Measurements from ENCODE around the gene COLGALT1. TPM values are rescaled to one million over a fixed set of nuclear protein-coding genes. Genes with fewer than 3 reads are reported as not detected.
"Not testable (repeated sequence)": the region's sequence is repeated elsewhere in the genome, so short reads cannot be mapped to it uniquely, and the experiment has no call there.

The COLGALT1 gene
- total and polyA plus RNA-seq, 5 donors from 2014 or later = 17.1 to 40.6 (median 18.3) TPM

GRCh38 chr19:17585395-17585794 is 29.9 kb downstream of the COLGALT1 start:
- H3K27me3 Mint-ChIP-seq; H3K4me1 Mint-ChIP-seq; H3K4me3 Mint-ChIP-seq; H3K4me1 ChIP-seq (ENCODE audit: control insufficient read depth, insufficient read depth, low read length, poor library complexity, severe bottlenecking); H3K4me3 ChIP-seq (ENCODE audit: low read depth, low read length); H3K27ac Mint-ChIP-seq; ATAC-seq (ENCODE audit: low read depth in 2 of 2); H3K9me3 Mint-ChIP-seq; H3K9me3 ChIP-seq (ENCODE audit: control insufficient read depth in 2 of 2, low read length in 2 of 2); DNase-seq; H3K27me3 ChIP-seq (ENCODE audit: control insufficient read depth, insufficient read depth, low read length); H3K27ac ChIP-seq (ENCODE audit: insufficient read depth, low read length, poor library complexity, severe bottlenecking): not testable (repeated sequence)
- H3K36me3 Mint-ChIP-seq = peaks cover 16% of the 10 kb centered on the region
- peaks cover 25% of the 10 kb centered on the region for H3K36me3 ChIP-seq (ENCODE audit: control insufficient read depth, insufficient read depth, low read length)

- no peaks in the 10 kb centered on the region for H3K9me3 ChIP-seq (ENCODE audit: control insufficient read depth in 2 of 2, low read length in 2 of 2)
- no peak for ATAC-seq (ENCODE audit: low read depth in 2 of 2)
- H3K36me3 ChIP-seq (ENCODE audit: control insufficient read depth, insufficient read depth, low read length) = no peaks in the 10 kb centered on the region
- Mint-ChIP-seq H3K36me3 (no peaks in the 10 kb centered on the region), H3K27ac (no peak overlapping the region), H3K4me3 (no peak overlapping the region), H3K4me1 (peaks cover 0 to 2% (median 0%) of the 10 kb centered on the region in 4 donors), H3K9me3 (no peaks in the 10 kb centered on the region), H3K27me3 (peaks cover 5% of the 10 kb centered on the region)
- no peak overlapping the region for H3K27ac ChIP-seq (ENCODE audit: insufficient read depth, low read length, poor library complexity, severe bottlenecking)
- no peaks in the 10 kb centered on the region for H3K27me3 ChIP-seq (ENCODE audit: control insufficient read depth, insufficient read depth, low read length)
- H3K4me1 ChIP-seq (ENCODE audit: control insufficient read depth, insufficient read depth, low read length, poor library complexity, severe bottlenecking) = no peaks in the 10 kb centered on the region
- H3K4me3 ChIP-seq (ENCODE audit: low read depth, low read length) = no peak overlapping the region
- no peak for DNase-seq
Observed at GRCh38 chr19:17590866-17591265, 35.4 kb downstream of the COLGALT1 start.

GRCh38 chr19:17594296-17594695 is 38.8 kb downstream of the COLGALT1 start:
- not testable (repeated sequence) for DNase-seq; H3K27me3 ChIP-seq (ENCODE audit: control insufficient read depth, insufficient read depth, low read length); H3K4me1 ChIP-seq (ENCODE audit: control insufficient read depth, insufficient read depth, low read length, poor library complexity, severe bottlenecking); H3K36me3 ChIP-seq (ENCODE audit: control insufficient read depth, insufficient read depth, low read length); H3K4me3 Mint-ChIP-seq; ATAC-seq (ENCODE audit: low read depth in 2 of 2); H3K4me1 Mint-ChIP-seq; H3K4me3 ChIP-seq (ENCODE audit: low read depth, low read length); H3K9me3 Mint-ChIP-seq; H3K27ac Mint-ChIP-seq; H3K9me3 ChIP-seq (ENCODE audit: control insufficient read depth in 2 of 2, low read length in 2 of 2); H3K36me3 Mint-ChIP-seq; H3K27ac ChIP-seq (ENCODE audit: insufficient read depth, low read length, poor library complexity, severe bottlenecking)
- H3K27me3 Mint-ChIP-seq = peaks cover 15% of the 10 kb centered on the region

- DNase-seq; H3K4me1 Mint-ChIP-seq; H3K27ac ChIP-seq (ENCODE audit: insufficient read depth, low read length, poor library complexity, severe bottlenecking); H3K9me3 ChIP-seq (ENCODE audit: control insufficient read depth in 2 of 2, low read length in 2 of 2); H3K36me3 Mint-ChIP-seq; H3K4me3 Mint-ChIP-seq; H3K27me3 ChIP-seq (ENCODE audit: control insufficient read depth, insufficient read depth, low read length); H3K27ac Mint-ChIP-seq; H3K4me1 ChIP-seq (ENCODE audit: control insufficient read depth, insufficient read depth, low read length, poor library complexity, severe bottlenecking); ATAC-seq (ENCODE audit: low read depth in 2 of 2); H3K9me3 Mint-ChIP-seq; H3K36me3 ChIP-seq (ENCODE audit: control insufficient read depth, insufficient read depth, low read length); H3K4me3 ChIP-seq (ENCODE audit: low read depth, low read length): not testable (repeated sequence)
- H3K27me3 Mint-ChIP-seq = peaks cover 28% of the 10 kb centered on the region
Observed at GRCh38 chr19:17598063-17598462, 42.6 kb downstream of the COLGALT1 start.

GRCh38 chr19:17598953-17599352 is 43.5 kb downstream of the COLGALT1 start:
- peaks cover 36% of the 10 kb centered on the region for H3K27me3 Mint-ChIP-seq
- Histone ChIP-seq H3K4me1 (ENCODE audit: control insufficient read depth, insufficient read depth, low read length, poor library complexity, severe bottlenecking) (no peaks in the 10 kb centered on the region), H3K27me3 (ENCODE audit: control insufficient read depth, insufficient read depth, low read length) (peaks cover 9% of the 10 kb centered on the region), H3K36me3 (ENCODE audit: control insufficient read depth, insufficient read depth, low read length) (no peaks in the 10 kb centered on the region), H3K9me3 (ENCODE audit: control insufficient read depth in 2 of 2, low read length in 2 of 2) (no peaks in the 10 kb centered on the region), H3K4me3 (ENCODE audit: low read depth, low read length) (no peak overlapping the region), H3K27ac (ENCODE audit: insufficient read depth, low read length, poor library complexity, severe bottlenecking) (no peak overlapping the region)
- peaks cover 0 to 3% (median 0%) of the 10 kb centered on the region in 7 donors for H3K9me3 Mint-ChIP-seq
- no peaks in the 10 kb centered on the region for H3K36me3 Mint-ChIP-seq
- no peak overlapping the region for H3K4me3 Mint-ChIP-seq
- no peak overlapping the region for H3K27ac Mint-ChIP-seq
- DNase-seq (no peak), ATAC-seq (ENCODE audit: low read depth in 2 of 2) (no peak)
- H3K4me1 Mint-ChIP-seq = no peaks in the 10 kb centered on the region

GRCh38 chr19:17599780-17600179 is 44.3 kb downstream of the COLGALT1 start:
- peaks cover 45% of the 10 kb centered on the region for H3K27me3 Mint-ChIP-seq
- no peaks in the 10 kb centered on the region for H3K4me1 Mint-ChIP-seq
- H3K27ac Mint-ChIP-seq = no peak overlapping the region
- no peak overlapping the region for H3K27ac ChIP-seq (ENCODE audit: insufficient read depth, low read length, poor library complexity, severe bottlenecking)
- no peaks in the 10 kb centered on the region for H3K36me3 Mint-ChIP-seq
- no peaks in the 10 kb centered on the region for H3K4me1 ChIP-seq (ENCODE audit: control insufficient read depth, insufficient read depth, low read length, poor library complexity, severe bottlenecking)
- H3K4me3 Mint-ChIP-seq = no peak overlapping the region
- peaks cover 9% of the 10 kb centered on the region for H3K27me3 ChIP-seq (ENCODE audit: control insufficient read depth, insufficient read depth, low read length)
- H3K9me3 ChIP-seq (ENCODE audit: control insufficient read depth in 2 of 2, low read length in 2 of 2) = no peaks in the 10 kb centered on the region
- peaks cover 0 to 3% (median 0%) of the 10 kb centered on the region in 7 donors for H3K9me3 Mint-ChIP-seq
- no peak overlapping the region for H3K4me3 ChIP-seq (ENCODE audit: low read depth, low read length)
- no peaks in the 10 kb centered on the region for H3K36me3 ChIP-seq (ENCODE audit: control insufficient read depth, insufficient read depth, low read length)
- DNase-seq = no peak
- ATAC-seq (ENCODE audit: low read depth in 2 of 2) = no peak

- DNase-seq (no peak), ATAC-seq (ENCODE audit: low read depth in 2 of 2) (no peak)
- no peak overlapping the region for H3K27ac ChIP-seq (ENCODE audit: insufficient read depth, low read length, poor library complexity, severe bottlenecking)
- Mint-ChIP-seq H3K9me3 (peaks cover 0 to 3% (median 0%) of the 10 kb centered on the region in 7 donors), H3K27me3 (peaks cover 47% of the 10 kb centered on the region), H3K27ac (no peak overlapping the region), H3K4me1 (peaks cover 0 to 6% (median under 1%) of the 10 kb centered on the region in 4 donors), H3K4me3 (no peak overlapping the region), H3K36me3 (no peaks in the 10 kb centered on the region)
- H3K4me1 ChIP-seq (ENCODE audit: control insufficient read depth, insufficient read depth, low read length, poor library complexity, severe bottlenecking) = peaks cover 12% of the 10 kb centered on the region
- peaks cover 9% of the 10 kb centered on the region for H3K27me3 ChIP-seq (ENCODE audit: control insufficient read depth, insufficient read depth, low read length)
- no peaks in the 10 kb centered on the region for H3K36me3 ChIP-seq (ENCODE audit: control insufficient read depth, insufficient read depth, low read length)
- no peak overlapping the region for H3K4me3 ChIP-seq (ENCODE audit: low read depth, low read length)
- H3K9me3 ChIP-seq (ENCODE audit: control insufficient read depth in 2 of 2, low read length in 2 of 2) = no peaks in the 10 kb centered on the region
Observed at GRCh38 chr19:17601683-17602082, 46.2 kb downstream of the COLGALT1 start.

- H3K36me3 ChIP-seq (ENCODE audit: control insufficient read depth, insufficient read depth, low read length) = no peaks in the 10 kb centered on the region
- peaks cover 0 to 10% (median 4%) of the 10 kb centered on the region in 4 donors for H3K4me1 Mint-ChIP-seq
- H3K27me3 Mint-ChIP-seq = peaks cover 47% of the 10 kb centered on the region
- no peak overlapping the region for H3K4me3 ChIP-seq (ENCODE audit: low read depth, low read length)
- no peak overlapping the region for H3K4me3 Mint-ChIP-seq
- H3K36me3 Mint-ChIP-seq = no peaks in the 10 kb centered on the region
- no peak for ATAC-seq (ENCODE audit: low read depth in 2 of 2)
- peaks cover 0 to 3% (median 0%) of the 10 kb centered on the region in 7 donors for H3K9me3 Mint-ChIP-seq
- H3K27me3 ChIP-seq (ENCODE audit: control insufficient read depth, insufficient read depth, low read length) = peaks cover 9% of the 10 kb centered on the region
- no peak overlapping the region for H3K27ac Mint-ChIP-seq
- peaks cover 13% of the 10 kb centered on the region for H3K4me1 ChIP-seq (ENCODE audit: control insufficient read depth, insufficient read depth, low read length, poor library complexity, severe bottlenecking)
- no peaks in the 10 kb centered on the region for H3K9me3 ChIP-seq (ENCODE audit: control insufficient read depth in 2 of 2, low read length in 2 of 2)
- H3K27ac ChIP-seq (ENCODE audit: insufficient read depth, low read length, poor library complexity, severe bottlenecking) = no peak overlapping the region
- no peak for DNase-seq
Observed at GRCh38 chr19:17602217-17602616, 46.8 kb downstream of the COLGALT1 start.
